DMS153 treated with DMSO at 0.1 percent for 48 hours (cell line): ENCODE data around the gene NT5C.
"Not testable (repeated sequence)": the region's sequence is repeated elsewhere in the genome, so short reads cannot be mapped to it uniquely, and the experiment has no call there.

ENCODE experiments used
- DNase-seq: peaks from one replicate; lab custom pipeline; 2025; ENCODE audit not compliant: unreplicated experiment; lab: John Stamatoyannopoulos, UW

The NT5C gene

DNA sequence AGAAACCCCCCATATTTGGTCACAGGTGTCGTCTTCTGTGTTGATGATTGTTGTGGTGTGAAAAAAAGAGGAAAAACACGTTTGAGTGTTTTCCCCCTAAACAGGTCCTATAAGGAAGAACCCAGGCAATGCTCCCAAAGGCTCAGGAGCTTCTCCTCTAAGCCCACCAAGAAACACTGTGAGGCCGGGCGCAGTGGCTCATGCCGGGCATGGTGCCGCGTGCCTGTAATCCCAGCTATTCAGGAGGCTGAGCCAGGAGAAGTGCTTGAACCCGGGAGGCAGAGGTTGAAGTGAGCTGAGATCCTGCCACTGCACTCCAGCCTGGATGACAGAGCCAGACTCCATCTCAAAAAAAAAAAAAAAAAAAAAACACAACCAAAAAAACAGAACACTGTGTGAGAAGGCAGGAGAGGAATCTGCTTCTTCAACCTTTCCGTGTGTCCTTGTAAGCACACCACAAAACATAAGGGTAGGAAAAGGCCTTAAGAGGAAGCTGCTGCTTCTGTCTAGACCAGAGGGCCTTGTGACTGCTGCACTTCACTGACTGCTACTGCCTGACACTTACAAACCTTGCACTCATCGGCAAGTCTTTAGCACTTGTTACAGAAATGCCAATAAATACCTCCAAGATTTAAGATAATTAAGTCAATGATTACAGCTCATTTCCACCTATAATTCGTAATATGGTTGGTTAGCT is 13.4 kb upstream of the NT5C start:
- no peak for DNase-seq

DNA sequence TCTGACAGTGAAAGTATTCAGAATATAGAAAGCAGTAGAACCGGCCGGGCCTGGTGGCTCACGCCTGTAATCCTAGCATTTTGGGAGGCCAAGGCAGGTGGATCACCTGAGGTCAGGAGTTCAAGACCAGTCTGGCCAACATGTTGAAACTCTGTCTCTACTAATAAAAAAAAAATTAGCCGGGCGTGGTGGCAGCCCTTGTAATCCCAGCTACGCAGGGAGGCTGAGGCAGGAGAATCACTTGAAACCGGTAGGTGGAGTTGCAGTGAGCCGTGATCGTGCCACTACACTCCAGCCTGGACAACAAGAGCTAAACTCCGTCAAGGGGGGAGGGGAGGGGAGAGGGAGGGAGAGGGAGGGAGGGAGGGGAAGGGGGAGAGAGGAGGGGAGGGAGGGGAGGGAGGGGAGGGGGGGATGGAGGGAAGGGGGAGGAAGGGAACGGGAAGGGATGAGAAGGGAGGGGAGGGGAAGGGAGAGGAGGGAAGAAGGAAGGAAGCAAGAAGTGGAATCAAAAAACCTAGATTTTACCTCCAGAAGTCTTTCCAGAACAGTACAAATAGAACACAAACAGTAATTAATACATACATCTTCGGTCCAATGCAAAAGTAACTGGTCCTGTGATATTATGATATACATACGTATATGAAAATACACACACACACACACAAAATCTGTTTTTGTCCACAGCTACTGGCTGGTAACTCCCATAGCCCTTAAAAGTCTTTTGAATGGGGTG is 10.9 kb upstream of the NT5C start:
- no peak for DNase-seq

DNA sequence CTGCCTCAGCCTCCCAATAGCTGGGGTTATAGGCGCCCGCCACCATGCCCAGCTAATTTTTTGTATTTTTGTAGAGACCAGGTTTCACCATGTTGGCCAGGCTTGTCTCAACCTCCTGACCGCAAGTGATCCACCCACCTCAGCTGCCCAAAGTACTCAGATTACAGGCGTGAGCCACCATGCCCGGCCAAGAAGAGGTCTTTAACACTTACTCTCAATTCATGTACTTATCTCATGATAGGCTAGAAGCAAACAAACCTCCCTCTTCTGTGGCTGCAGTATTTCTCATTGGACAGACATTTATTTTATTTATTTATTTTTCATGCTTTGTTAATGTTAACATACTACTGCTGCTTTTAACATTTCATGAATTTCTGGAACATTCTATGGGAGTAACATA is 7.0 kb upstream of the NT5C start:
- DNase-seq: no peak

DNA sequence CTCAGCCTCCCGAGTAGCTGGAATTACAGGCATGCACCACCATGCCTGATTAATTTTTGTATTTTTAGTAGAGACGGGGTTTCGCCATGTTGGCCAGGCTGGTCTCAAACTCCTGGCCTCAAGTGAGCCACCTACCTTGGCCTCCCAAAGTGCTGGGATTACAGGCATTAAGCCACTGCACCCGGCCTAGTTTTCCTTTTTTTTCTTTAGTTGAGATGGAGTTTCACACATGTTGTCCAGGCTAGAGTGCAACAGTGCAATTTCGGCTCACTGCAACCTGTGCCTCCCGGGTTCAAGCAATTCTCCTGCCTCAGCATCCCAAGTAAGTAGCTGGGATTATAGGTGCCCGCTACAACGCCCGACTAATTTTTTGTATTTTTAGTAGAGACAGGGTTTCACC is 6.2 kb upstream of the NT5C start:
- not testable (repeated sequence) for DNase-seq

DNA sequence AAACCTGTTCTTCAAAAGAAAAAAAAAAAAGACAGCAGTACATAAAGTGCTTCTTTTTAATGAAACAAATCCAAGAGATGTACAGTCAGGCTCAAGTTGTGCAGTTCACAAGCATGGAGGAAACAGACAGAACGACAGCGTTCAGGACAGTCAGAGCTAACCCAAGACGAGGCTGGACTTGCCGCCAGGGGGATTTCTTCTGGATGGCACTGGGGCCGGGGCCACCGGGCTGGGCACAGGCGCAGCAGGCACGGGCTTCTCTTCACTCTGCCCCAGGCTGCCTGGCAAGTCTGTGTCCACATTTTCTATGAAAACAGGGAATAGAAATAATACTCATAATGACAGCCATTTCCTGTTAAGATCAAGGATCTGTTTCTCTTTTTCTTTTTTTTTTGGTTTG is 4.4 kb upstream of the NT5C start:
- DNase-seq: no peak

DNA sequence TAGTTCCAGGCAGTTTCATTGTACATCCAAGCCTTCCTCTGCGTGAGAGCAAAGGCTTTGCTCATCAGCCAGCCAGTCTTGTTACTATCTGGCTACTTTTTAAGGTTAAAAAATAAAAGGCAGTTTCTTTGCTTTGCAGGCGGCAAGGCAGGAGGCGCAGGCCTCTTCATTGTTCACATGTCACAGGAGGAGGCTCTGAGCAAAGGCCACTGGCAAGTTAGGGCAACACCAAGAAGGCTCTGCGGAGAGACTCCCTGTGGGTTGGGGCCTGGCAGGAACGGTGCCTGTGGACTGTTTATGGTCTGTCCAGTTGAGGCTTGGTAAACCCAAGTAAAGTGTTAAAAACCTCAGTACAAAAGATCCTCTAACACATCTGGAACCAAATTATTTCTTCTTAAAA is 3.9 kb upstream of the NT5C start:
- DNase-seq: no peak

DNA sequence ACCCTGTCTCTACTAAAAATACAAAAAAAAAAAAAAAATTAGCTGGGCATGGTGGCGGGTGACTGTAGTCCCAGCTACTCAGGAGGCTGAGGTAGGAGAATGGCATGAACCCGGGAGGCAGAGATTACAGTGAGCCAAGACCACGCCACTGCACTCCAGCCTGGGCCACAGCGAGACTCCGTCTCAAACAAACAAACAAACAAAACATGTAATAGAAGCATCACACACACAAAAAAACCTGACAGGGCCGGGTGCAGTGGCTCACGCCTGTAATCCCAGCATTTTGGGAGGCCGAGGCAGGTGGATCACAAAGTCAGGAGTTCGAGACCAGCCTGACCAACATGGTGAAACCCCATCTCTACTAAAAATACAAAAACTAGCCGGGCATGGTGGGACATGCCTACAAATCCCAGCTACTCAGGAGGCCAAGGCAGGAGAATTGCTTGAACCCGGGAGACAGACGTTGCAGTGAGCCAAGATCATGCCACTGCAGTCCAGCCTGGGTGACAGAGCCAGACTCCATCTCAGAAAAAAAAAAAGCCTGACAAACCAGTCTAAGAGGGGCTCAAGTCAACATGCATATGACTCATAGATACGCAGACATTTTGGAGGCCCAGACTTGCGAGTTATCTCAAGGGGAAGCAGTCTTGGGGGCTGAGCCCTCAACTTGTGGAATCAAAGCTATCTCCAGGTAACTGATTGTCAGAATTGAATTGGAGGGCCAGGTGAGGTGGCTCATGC is 2.2 kb upstream of the NT5C start:
- DNase-seq: not testable (repeated sequence)

DNA sequence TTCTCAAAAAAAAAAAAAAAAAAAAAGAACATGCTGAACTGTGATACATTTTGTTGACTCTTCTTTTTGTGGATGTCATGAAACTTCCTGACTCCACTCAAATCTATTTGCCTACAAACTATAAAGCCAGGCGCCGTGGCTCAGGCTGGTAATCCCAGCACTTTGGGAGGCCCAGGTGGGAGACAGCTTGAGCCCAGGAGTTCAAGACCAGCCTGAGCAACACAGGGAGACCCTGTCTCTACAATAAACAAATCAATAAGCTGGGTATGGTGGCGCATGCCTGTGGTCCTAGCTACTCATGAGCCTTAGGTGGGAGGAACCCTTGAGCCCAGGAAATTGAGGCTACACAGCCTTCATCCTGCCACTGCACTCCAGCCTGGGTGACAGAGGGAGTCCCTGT is 1.5 kb upstream of the NT5C start:
- DNase-seq: no peak

DNA sequence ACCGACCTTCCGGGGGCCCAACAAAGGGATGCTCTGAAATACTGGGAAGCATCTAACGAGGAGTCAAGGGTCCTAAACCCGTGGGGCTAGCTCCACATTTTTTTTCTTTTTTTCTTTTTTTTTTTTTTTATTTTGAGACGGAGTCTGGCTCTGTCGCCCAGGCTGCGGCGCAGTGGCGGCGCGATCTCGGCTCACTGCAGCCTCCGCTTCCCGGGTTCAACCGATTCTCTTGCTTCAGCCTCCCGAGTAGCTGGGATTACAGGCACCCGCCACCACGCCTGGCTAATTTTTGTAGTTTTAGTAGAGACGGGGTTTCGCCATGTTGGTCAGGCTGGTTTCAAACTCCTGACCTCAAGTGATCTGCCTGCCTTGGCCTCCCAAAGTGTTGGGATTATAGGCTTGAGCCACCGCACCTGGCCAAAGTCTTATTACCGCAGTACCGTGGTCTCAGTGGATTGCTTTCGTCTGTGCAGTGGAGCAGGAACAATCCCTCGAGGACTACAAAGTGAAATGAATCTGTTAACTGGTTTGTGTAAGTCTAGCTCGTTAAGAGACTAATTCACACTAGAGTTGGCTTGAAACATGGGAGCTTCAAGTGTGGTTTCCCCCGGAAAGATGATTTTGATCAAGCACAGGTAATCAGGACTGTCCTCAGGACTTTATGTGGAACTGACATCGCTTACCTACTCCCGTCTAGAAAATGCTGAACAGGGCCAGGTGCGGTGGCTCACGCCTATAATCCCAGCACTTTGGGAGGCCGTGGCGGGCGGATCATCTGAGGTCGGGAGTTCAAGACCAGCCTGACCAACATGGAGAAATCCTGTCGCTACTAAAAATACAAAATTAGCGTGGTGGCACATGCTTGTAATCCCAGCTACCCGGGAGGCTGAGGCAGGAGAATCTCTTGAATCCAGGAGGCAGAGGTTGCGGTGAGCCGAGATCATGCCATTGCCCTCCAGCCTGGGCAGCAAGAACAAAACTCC is 767 bp upstream of the NT5C start:
- DNase-seq: not testable (repeated sequence)

DNA sequence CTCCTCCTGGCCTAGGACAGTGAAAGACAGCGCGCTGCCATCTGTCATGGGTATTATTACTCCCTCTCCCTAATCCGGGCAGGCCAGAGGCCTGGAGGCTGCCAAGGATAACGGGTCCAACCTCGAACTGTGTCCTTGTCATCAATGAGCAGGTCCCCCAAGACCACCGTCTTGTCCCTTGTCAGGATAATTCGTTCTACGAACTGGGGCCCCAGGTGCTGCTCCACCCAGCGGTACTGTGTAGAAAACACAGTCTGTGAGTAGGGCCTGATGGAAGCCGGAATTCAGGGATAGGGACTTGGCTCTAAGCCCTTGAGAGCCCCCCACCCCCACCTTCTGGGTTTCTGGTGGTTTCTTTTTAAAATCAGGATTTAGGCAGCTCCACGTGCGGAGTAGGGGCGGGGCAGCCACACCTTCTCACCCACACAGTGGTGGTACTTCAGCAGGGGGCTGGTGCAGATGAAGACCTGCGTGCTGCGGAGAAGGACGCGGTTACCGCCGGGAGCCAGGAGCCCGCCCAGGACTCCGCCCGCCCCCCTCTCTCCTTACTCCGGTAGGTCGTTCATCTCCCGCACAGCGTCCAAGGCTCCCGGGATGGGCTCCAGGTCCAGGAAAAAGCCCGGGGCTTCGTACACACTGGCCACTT is 787 bp downstream of the NT5C start:
- DNase-seq: no peak

DNA sequence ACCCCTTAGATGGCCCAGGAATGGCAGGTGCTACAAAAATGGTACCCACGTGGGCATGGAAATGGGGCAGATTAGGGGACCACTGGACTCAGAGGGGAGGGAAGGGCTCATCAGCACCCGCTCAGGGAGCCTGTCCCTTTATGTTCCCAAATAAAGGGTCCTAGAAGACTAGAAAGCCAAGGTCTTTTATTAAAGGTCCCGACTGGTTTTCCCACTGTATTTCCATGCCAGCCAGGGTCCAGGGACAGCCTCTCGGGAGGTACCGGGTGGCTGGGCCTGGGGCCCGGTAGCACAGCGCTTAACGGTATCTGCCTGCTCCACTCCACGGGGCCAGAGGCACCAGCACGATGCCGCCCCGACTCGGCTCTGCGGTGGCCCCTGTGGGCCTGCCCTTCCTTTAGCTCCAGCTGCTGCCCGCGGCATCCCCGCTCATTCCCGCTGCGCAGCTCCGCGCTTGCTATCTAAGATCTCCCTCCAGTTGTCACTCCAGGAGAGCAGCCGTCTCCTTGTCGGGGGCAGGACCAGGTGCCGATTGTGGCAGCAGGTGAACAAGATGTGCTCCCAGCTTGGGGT is 1.4 kb downstream of the NT5C start:
- DNase-seq: no peak

DNA sequence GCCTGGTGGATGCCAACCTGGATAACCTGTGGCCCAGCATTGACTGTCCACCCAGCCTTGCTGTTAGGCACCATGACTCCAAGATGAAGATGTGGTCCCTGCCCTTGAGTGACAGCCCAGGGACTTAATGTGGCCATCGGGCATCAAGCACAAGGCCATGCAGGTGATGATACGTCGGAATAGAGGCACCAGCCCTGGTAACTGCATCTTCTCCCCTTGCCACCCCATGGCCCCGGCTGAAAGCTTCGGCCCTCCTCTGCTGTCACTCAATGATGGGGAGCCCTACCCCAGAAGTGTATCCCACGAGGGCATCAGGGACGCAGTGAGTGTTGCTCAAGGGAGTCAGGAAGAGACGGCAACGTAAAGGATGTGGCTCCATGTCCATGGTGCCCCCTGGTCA is 2.0 kb downstream of the NT5C start:
- DNase-seq: no peak

DNA sequence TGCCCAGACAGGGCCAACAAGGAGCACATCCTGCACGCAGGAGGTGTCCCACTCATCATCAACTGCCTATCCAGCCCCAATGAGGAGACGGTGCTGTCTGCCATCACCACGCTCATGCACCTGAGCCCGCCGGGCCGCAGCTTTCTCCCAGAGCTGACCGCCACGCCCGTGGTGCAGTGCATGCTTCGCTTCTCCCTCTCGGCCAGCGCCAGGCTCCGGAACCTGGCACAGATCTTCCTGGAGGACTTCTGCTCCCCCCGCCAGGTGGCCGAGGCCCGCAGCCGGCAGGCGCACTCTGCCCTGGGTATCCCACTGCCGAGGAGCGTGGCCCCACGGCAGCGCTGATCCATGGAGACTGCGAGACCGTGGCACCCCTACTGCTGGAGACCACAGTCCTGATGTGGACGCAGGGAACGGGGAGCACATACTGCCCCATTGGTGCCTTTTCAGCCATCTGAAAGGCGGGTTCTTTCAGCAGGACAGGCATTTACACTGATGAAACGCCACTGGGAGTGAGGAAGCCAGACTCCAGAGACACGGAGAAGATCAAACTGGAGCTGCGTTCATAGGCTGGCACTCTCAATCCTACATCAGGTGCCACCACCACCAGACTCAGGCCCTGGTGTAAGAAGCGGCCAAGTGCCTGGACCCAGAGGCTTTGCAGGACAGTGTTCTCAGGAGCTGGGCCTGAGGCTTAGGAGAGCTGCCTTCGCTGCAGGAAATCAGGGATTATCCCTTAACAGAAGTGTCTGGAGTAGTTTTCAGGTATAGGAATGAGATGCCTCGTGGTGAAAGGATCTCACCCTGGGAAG is 2.6 kb downstream of the NT5C start:
- DNase-seq: no peak

DNA sequence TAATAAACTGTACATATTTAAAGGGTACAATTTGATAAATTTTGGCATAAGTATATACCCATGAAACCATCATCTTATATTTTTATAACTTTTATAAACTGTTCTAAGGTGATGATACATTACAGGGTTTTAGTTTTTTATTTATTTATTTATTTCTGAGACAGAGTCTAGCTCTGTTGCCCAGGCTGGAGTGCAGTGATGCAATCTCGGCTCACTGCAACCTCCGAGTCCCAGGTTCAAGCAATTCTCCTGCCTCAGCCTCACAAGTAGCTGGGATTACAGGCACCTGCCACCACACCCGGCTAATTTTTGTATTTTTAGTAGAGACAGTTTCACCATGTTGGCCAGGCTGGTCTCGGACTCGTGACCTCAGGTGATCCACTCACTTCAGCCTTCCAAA is 3.6 kb downstream of the NT5C start:
- DNase-seq: not testable (repeated sequence)

DNA sequence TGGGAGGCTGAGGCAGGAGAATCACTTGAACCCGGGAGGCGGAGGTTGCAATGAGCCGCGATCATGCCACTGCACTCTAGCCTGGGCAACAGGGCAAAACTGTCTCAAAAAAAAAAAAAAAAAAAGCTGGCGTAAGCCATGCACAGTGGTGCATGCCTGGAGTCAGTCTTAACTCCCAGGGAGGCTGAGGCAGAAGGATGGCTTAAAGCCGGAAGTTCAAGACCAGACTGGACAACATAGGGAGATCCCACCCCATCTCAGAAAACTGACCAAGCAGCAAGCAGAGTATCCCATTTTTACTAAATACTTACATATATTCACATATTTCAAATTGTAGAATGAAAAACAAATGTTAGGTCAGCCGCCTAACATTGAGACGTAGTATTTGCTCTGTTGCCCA is 4.6 kb downstream of the NT5C start:
- DNase-seq: no peak

DNA sequence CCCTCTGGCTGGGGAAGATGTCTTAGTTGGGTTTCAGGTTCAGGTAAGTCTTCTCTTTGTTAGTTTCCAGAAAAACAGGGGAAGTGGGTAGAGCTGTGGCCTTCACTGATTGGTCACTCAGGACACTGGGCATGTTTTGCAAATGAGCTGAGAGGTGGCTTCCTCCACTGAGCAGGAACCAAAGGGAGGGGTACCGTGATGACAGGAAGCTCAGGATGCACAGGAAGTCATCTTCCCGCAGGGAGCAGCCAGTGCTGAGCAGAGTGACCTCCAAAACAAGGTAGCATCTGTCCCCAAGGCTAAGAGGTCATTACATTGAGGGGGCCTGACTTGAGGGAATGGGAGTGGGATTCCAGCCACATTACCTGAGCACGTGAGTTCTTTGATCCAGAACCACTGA is 5.6 kb downstream of the NT5C start:
- DNase-seq: no peak

DNA sequence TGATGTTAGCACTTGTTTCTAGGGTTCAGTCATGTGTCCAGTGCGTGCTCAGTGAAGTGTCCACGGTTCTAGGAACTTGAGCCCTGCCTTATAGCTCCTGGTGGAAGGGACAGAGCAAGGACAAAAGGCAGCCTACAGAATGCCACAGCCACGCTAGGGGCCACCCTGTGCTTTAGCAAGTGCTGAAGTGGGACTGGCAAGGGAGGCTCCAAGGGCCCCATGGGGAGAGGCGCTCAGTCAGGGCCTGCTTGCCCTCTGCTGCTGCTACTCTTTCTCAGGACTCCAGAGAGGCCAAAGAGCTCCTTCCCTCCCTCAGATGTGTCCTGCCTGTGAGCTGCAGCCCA is 6.8 kb downstream of the NT5C start:
- peak; percentile 75 for DNase-seq

DNA sequence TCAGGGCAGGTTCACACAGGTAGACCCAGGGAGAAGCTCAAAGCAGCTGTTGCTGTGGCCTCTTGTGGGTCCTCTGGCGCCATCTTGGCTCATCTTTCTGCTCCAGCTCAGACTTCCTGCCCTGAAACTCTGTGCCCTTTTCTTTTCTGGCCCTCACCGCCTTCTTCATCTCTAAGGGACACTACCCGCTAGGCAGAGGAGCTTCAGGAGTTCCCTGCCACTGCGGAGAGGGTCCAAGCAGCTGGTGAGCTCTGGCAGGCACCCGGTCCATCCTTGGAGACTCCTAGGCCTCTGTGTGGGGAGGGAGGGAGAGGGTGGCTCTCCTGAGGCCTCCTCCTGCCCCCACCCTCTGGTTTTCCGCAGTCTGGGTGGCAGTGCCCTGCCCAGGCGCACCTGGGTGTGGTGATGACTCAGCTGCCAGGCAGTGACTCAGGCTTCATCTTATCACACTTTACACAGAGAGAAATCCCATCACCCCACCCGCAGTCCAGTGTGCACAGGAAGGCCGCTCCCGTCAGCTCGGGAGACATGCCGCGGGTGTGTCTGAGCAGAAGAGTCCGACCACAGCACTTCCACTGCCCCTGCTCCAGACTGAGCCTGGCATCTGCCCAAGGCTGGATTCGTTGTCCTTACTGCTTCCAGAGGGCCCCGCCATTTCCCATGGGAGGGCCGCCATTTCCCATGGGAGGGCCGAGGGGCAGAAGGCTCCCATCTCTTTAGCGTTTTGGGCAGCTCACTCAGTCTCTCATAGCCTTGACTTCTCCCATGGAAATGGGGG is 7.3 kb downstream of the NT5C start:
- DNase-seq: peak; percentile 90

DNA sequence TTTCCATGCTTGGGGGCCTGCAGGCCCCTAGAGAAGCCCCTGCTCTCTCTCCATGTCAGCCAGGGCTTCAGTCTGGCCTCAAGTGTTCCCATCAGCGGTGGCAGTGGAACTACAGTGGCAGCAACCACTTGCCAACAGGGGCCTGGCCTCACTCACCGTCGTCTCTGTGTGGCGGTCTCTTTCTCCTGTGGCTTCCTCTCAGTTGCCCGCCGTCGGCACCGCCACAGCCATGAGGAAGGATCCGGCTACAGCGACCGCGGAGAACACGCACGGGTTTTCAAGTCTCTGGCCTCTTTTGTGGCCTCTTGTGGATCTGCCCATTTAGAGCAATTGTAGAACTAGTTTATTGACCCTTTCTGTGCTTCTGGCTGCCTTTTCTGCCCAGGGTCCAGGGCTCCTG is 13.2 kb downstream of the NT5C start:
- DNase-seq: no peak
